NCI-H2196 (cell line): ENCODE data around the gene CIRBP.

Source experiments
- DNase-seq: peaks from one replicate; lab custom pipeline; 2025; ENCODE audit not compliant: unreplicated experiment; lab: John Stamatoyannopoulos, UW

The CIRBP gene

DNA sequence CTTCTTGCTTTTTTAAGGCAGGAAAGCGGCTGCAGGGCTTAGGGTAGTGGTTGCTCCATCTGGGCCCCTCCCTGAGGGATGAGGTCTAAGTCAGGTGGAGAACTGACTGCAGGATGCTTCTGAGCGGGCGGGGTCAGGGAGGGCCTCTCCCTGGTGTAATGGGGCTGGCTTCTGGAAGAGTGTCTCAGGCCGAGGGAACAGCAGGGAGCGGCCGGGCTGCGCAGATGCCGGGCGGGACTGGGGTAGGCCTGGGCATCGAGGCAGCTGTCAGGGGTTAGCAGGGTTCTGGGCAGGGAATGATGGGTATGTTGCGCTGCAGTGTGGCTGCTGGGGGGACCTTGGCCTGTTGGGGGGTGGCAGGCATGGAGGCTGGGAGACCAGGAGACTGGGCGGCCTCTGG lies 8.9 kb downstream of the CIRBP start:
- DNase-seq, result no peak

GRCh38 chr19:1278713-1279660 lies 9.9 kb downstream of the CIRBP start:
- DNase-seq, result no peak

GRCh38 chr19:1279782-1280341 lies 10.7 kb downstream of the CIRBP start:
- peak; percentile 82 for DNase-seq

DNA sequence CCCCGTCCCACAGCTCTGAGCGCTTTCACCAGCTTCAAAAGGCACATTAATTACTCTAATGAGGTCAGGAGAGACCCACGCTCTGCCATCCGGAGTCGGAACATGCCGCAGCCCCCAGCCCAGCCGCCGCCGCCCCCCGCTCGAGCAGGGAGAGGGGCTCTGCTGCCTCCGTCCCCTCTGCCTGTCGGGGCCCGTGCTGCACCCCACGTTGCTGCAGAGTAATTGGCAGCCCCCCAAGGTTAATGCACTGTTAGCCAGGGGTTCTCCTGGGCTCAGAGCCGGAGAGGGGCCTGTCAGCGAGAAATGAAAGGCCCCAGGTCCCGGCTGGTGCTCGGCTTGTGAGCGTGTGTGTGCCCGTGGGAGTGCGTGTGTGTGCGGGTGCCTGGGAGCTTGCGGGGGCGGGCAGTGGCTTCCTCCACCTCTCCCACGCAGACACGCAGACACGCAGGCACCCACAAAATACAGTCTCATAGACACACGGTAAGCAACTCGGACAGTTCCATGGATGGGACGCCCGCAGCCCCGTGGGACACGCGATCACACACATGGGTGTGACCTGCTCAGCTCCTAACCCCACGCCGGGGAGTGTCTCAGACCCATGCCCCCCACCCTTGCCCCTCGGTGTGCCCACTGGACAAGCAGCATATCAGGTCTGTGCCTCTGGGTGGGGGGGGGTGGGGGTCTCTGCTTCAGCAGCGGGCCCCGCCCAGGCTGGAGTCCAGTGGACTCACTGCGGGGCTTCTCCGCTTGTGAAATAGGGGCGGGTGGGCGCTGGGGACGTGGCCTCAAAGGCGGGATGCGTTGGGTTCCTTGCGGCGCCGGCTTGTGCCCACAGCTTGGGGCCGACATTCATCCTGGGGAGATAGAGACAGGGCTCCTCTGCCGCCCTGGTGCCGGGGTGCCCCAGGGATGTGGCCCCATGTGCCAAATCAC lies 11.8 kb downstream of the CIRBP start:
- no peak for DNase-seq

DNA sequence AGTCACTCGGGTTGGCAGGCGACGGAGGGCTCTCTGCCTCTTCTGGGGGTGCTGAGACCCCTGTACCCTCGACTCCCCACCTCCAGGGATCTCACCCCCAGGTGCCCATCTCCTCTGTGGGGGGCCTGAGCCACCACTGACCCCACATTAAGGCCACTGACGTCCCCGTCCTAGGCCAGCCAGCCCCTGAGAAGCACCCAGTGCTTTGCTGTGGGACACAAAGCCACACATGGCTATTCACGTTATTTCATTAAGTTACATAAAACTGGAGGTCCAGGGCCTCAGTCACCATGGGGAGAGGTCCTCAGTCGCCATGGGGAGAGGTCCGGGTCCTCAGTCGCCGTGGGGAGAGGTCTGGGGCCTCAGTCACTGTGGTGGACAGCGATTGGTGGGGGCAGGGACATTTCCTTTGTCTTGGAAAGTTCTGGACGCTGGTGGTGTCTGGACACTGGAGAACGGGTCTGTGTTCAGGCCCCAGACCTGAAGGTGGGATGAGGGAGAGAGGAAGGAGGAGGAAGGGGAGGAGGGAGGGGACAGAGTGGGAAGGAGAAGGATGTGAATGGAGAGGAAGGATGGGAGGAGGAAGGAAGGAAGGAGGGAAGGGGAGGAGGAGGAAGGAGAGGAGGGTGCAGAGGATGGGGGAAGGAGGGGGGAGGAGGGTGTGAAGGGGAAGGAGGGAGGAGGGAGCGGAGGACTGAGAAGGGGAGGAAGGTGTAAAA lies 12.6 kb downstream of the CIRBP start:
- no peak for DNase-seq

DNA sequence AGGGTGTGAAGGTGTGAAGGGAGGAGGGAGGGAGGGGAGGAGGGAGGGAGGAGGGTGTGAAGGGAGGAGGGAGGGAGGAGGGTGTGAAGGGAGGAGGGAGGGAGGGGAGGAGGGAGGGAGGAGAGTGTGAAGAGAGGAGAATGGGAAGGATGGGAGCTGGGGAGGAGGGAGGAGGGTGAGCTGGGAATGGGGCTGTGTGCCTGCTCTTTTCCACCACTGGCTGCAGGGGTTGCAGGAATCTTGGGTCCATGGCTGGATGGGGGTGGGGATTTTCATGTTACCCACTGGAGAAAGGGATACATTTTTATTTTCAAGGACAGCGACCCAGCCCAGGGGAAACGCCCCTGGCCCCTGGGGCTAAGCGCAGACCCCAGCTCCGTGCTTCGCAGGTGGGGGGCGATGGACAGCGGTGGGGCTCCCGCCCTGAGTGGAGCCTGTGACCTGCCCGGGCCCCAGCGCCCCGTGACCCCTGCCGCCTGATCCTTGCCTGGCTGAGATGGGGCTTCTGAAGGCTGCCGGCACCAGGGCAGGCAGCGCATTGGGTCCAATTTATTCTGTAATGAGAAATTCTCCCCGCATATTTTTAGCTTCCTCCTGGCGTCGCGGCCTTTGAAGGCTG lies 13.6 kb downstream of the CIRBP start:
- DNase-seq, result no peak

DNA sequence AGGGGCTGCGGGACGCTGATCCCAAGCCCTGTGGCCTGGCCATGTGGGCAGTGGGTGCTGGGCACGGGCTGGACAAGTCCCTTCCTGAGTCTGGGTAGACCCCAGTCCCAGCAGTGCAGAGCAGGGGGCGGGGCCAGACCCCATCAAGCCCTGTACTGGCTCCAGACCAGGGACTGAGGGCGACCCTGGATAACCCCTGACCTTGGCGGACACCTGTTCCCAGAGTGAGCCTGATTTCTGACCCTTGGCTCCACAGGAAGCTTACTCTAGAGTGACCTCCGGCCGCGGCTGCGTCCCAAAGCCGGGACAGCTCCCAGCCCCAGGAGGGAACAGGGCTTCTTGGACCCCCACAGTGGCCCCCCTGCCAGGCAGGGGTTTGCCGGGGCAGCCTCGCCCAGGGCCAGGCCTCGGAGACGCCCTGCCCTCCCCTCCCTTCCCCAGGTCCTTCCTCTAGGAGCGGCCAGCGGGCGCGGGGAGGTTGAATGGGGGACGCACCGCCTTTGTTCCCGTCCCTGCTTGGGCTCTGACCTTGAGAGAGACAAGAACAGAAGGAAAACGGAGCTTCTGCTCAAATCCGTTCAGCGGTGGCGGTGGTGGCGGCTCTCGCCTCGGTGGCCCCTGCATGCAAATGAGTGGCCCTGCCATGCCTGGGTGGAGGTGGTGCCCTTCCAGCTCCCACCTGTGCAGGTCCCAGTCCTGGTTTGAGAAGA lies 14.2 kb downstream of the CIRBP start:
- no peak for DNase-seq

- DNase-seq, result no peak
These were observed 14.8 kb downstream of the CIRBP start for GRCh38 chr19:1283917-1284292.

DNA sequence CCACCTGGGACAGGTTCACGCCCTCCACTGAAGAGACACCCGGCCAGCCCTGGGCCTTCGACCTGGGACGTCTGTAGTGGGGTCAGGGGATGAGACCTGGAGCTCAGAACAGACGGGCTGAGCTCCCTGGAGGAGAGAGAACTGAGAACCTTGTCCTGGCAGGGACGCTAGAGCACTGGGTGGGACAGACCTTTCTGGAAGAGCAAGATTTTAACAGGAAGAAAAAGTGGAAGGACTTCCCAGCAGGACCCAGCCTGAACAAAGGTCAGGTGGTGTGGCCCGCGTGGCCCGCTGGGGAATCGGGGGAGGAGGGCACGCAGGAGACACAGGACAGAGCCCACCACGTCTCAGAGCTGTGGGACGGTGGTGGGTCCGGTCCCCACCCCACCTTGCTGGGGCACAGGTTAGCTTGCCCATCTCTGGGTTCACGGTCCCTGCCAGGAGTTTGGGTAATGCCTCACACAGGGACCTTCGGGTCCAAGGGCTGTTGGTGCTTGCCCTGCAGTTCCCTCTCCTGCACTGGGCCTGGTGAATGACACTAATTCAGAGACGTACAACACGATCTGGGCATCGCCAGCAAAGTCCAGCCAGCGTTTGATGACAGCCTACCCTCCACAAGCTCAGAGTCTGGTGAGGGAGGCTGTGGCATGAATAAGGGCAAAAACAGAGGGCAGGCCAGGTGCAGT lies 15.3 kb downstream of the CIRBP start:
- DNase-seq, result no peak

DNA sequence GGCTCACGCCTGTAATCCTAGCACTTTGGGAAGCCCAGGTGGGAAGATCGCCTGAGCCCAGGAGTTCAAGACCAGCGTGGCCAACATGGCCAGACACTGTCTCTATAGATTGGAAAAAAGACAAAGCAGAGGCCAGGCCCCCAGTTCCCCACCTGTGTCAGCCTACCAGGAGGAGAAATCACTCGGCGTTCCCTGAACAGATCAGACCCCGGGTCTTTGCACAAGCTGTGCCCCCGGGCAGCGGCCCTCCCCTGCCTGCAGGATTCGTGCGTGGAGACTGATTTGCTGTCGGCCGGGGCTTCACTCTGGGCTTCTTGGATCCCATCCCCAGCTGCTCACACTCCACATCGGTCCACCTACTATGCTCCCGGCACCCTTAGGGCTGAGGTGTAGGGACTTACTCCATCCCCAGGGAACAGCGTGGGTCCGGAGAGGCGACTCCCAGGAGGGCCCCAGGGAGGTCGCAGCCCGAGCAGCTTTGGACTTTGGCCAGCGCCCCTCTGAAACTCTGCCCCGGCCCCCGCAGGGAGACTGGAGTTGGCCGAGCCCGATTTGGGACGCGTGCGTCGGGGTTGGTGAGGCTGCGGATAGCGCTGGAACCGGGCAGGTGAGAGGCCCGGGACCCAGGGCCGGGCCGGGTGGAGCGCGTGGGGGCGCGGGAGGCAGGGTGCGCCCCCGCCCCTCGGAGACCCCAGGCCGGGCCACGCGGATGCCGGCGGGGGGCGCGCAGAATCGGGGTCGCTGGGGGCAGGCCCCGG lies 16.0 kb downstream of the CIRBP start:
- no peak for DNase-seq

DNA sequence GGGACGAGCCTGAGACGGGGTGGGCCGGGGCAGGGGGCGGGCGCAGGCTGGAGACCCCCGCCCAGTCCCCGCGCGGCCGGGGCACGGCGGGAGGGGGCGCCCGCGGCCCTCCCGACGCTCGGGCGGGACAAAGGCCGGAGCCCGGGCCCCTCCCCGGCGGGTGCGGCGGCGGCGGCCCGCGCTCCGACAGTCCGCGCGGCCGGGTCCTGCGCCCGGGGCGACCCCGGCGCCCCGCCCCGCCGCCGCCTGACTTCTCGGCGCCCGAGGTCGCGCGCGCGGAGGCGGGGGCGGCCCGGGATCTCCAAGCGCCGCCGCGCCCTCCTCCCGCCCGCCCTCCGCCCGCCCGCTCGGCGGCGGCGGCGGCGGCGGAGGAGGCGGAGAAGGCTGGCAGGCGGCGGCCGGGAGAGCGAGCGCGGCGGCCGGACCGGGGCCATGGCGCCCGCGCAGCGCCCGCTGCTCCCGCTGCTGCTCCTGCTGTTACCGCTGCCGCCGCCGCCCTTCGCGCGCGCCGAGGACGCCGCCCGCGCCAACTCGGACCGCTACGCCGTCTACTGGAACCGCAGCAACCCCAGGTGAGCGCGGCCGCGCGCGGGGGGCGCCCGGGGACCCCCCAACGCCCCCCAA lies 16.7 kb downstream of the CIRBP start, which contains the start of gene EFNA2:
EFNA2 (plus strand) TSS at position 137 of the 624 bp plus-strand sequence; CDS start at position 433, 296 bp downstream.
- peak; percentile 23 for DNase-seq

DNA sequence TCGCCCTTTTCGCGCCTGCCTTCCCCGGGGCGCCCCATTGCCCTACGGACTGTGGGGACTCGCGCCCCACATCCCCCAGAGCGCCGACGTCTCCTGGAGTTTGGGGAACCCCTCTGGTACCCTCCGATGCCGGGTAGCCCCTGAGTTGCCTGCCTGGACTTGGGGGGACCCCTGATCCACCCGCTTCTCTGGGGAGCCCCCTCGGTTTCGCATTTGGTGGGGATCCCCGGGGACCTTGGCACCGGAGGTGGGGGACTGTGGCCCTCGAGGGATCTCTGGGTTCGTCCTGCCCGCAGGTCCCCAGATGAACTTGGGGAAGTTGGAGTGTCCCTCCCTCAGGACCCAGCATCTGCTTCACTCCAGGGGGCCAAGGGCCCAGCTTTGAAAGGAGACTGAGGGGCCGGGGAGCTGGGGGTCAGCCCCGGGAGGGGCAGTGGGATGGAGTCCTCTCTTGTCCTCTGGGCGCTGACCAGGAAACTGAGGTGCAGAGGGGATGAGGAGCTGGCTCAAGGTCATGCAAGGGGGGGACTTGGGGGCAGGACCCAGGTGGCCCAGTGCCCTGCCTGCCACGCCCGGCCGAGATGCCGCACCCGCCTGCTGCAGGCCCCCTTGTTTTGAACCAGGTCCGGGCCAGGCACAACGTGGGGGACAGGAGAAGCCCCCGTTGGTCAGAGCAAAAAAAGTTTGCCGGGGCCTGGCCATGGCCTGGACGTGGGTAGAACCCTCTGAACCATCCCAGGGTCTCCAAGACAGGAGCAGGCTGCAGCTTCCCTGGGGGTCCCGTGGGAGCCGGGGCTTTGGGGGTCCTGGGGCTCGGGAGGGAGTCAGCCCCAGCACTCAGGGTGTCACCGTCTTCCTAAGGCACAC lies 17.6 kb downstream of the CIRBP start:
- no peak for DNase-seq

DNA sequence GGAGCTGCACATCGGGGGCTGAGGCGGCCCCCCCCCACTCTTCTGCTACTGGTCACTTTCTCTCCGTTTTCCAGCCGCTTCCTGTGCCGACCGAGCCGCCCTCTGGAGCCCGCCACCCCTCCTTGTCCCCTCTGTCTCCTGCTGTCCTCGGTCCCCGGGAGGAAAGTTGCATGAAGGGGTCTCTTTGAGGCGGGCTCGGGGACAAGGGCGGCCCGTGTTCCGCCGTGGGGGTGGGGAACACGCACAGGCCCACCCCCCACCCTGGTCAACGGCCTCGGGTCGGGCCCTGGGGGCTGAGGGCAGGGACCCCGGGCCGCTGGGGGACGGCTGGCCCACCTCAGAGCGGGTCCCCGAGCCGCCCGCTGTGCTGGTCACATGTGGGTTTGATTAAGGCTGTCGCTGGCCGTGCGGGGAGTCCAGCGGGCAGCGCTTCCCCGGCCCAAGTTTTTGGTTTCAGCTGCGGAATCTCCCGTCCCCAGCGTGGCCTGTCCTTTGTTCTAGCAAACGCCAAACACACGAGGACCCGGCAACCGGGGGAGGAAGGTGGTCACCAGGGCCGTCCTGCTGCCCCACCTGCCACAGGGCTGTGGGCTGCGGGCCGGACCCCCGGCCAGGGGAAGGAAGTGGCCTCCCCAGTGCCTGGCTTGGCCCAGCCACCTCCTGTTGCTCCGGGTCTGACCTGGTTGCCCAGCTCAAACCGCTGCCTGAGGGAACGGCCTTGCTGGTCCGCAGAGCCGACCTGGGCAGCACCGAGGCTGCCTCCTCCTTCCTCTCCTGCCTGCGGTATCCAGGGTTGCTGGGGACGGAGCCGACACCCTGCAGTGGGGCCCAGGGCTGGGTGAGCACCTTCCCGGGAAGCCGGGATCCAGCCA lies 18.5 kb downstream of the CIRBP start:
- no peak for DNase-seq

DNA sequence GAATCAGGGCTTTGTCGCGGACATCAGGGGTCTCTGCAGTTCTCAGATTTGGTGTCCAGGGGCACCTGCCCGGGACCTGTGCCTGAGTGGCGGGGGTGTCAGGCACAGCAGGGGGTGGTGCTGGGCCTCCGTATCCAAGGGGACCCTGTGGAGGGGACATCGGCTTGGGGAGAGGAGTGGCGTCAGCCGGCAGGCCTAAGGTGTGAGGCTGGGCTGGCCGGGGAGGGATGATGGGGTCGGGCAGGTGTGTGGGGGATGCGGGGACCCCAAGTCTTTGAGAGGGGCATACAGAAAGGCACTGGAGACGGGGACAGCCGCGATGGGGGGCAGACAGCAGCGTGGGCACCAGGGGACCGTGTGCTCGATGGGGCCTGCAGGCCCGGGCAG lies 19.1 kb downstream of the CIRBP start:
- no peak for DNase-seq

GRCh38 chr19:1288833-1289685 lies 19.9 kb downstream of the CIRBP start:
- no peak for DNase-seq
